ENCODE measurements around the gene GLI3. TPM values are rescaled to one million over a fixed set of nuclear protein-coding genes. Genes with fewer than 3 reads are reported as not detected.

GLI3 gene
- polyA plus RNA-seq, 1 of the 3 experiments (the other 2 are of a cell fraction) = 0.08 TPM

- TF ChIP-seq, protein P1, sequence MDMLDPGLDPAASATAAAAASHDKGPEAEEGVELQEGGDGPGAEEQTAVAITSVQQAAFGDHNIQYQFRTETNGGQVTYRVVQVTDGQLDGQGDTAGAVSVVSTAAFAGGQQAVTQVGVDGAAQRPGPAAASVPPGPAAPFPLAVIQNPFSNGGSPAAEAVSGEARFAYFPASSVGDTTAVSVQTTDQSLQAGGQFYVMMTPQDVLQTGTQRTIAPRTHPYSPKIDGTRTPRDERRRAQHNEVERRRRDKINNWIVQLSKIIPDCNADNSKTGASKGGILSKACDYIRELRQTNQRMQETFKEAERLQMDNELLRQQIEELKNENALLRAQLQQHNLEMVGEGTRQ (IDR thresholded peaks at IDR 0.05; ENCODE audit: borderline replicate concordance, low read depth, low read length) = no peak
- TF ChIP-seq SIN3A (IDR thresholded peaks at IDR 0.05; ENCODE audit: borderline replicate concordance, low read depth, low read length) (no peak), RAD21 (IDR thresholded peaks at IDR 0.05; ENCODE audit: low read length) (no peak), FOXM1 (IDR thresholded peaks at IDR 0.05; ENCODE audit: low read depth) (no peak), TAF1 (IDR thresholded peaks at IDR 0.05; ENCODE audit: borderline replicate concordance, low read depth, low read length) (no peak), MEF2A (IDR thresholded peaks at IDR 0.05; ENCODE audit: borderline replicate concordance, low read depth) (no peak), ELF1 (IDR thresholded peaks at IDR 0.05) (no peak), EP300 (IDR thresholded peaks at IDR 0.05; ENCODE audit: borderline replicate concordance in 1 of 2, low read depth in 1 of 2, low read length in 1 of 2) (no peak), RXRA (IDR thresholded peaks at IDR 0.05; ENCODE audit: borderline replicate concordance, low read depth) (no peak)
- TF ChIP-seq, protein P2, sequence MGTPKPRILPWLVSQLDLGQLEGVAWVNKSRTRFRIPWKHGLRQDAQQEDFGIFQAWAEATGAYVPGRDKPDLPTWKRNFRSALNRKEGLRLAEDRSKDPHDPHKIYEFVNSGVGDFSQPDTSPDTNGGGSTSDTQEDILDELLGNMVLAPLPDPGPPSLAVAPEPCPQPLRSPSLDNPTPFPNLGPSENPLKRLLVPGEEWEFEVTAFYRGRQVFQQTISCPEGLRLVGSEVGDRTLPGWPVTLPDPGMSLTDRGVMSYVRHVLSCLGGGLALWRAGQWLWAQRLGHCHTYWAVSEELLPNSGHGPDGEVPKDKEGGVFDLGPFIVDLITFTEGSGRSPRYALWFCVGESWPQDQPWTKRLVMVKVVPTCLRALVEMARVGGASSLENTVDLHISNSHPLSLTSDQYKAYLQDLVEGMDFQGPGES (IDR thresholded peaks at IDR 0.05; ENCODE audit: low read depth, low read length) = no peak
- TF ChIP-seq, protein P3, sequence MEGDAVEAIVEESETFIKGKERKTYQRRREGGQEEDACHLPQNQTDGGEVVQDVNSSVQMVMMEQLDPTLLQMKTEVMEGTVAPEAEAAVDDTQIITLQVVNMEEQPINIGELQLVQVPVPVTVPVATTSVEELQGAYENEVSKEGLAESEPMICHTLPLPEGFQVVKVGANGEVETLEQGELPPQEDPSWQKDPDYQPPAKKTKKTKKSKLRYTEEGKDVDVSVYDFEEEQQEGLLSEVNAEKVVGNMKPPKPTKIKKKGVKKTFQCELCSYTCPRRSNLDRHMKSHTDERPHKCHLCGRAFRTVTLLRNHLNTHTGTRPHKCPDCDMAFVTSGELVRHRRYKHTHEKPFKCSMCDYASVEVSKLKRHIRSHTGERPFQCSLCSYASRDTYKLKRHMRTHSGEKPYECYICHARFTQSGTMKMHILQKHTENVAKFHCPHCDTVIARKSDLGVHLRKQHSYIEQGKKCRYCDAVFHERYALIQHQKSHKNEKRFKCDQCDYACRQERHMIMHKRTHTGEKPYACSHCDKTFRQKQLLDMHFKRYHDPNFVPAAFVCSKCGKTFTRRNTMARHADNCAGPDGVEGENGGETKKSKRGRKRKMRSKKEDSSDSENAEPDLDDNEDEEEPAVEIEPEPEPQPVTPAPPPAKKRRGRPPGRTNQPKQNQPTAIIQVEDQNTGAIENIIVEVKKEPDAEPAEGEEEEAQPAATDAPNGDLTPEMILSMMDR (IDR thresholded peaks at IDR 0.05) = no peak
- TF ChIP-seq, protein P4, sequence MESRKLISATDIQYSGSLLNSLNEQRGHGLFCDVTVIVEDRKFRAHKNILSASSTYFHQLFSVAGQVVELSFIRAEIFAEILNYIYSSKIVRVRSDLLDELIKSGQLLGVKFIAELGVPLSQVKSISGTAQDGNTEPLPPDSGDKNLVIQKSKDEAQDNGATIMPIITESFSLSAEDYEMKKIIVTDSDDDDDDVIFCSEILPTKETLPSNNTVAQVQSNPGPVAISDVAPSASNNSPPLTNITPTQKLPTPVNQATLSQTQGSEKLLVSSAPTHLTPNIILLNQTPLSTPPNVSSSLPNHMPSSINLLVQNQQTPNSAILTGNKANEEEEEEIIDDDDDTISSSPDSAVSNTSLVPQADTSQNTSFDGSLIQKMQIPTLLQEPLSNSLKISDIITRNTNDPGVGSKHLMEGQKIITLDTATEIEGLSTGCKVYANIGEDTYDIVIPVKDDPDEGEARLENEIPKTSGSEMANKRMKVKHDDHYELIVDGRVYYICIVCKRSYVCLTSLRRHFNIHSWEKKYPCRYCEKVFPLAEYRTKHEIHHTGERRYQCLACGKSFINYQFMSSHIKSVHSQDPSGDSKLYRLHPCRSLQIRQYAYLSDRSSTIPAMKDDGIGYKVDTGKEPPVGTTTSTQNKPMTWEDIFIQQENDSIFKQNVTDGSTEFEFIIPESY (IDR thresholded peaks at IDR 0.05; ENCODE audit: borderline replicate concordance, low read depth) = no peak
- H2AFZ ChIP-seq (ENCODE audit: low read depth) = peak overlapping the region; percentile 58; the same call in 1 of the 2 replicates
- no peaks in the 10 kb centered on the region for H3K9me3 ChIP-seq
- H3K79me2 ChIP-seq (ENCODE audit: insufficient read depth) = no peaks in the 10 kb centered on the region
- ChIA-PET CTCF (interaction anchor here (1.0 to 8.8 kb wide), 4 partner anchors 9 to 72 kb away, joined by 3 to 83 read pairs (median 10); no protein-coding TSS in a partner anchor), POLR2A (no interaction called here)
- H4K20me1 ChIP-seq (ENCODE audit: insufficient read depth) = no peaks in the 10 kb centered on the region
- H3K27me3 ChIP-seq (ENCODE audit: insufficient read depth) = peaks cover 7% of the 10 kb centered on the region; the same call in 1 of the 2 replicates
- 27% methylated on average over 3 of the region's 3 CpGs for WGBS (ENCODE audit: low lambda C conversion rate)
- peak overlapping the region; percentile 70; the same call in 1 of the 2 replicates for H3K4me2 ChIP-seq
- peaks cover 0 to 21% of the 10 kb centered on the region in 2 experiments for H3K4me1 ChIP-seq (ENCODE audit: control insufficient read depth in 1 of 2, insufficient read depth in 2 of 2, low read depth in 1 of 2, low read length in 1 of 2)
- peaks cover 5% of the 10 kb centered on the region for H3F3A ChIP-seq (replicated peaks; ENCODE audit: insufficient read depth)
- peak overlapping the region in 1 of 2 experiments; percentile 50; a peak in 2 of 4 replicates for H3K27ac ChIP-seq (ENCODE audit: low read depth in 2 of 2, low read length in 1 of 2)
- H3K36me3 ChIP-seq (replicated peaks in 1 of 2; ENCODE audit: control insufficient read depth in 1 of 2, insufficient read depth in 2 of 2, low read length in 1 of 2) = no peaks in the 10 kb centered on the region
- DNase-seq = no peak
- no peak overlapping the region for H3K4me3 ChIP-seq (ENCODE audit: low read depth in 2 of 2, low read length in 1 of 2)
- H3K9me2 ChIP-seq = no peaks in the 10 kb centered on the region
- H3K9ac ChIP-seq = no peak overlapping the region
These were observed 281.6 kb downstream of the GLI3 start for GRCh38 chr7:41955451-41955850.

All from SK-N-SH (cell line).